Measurements from ENCODE around the gene COL5A3.

Gene COL5A3

DNA sequence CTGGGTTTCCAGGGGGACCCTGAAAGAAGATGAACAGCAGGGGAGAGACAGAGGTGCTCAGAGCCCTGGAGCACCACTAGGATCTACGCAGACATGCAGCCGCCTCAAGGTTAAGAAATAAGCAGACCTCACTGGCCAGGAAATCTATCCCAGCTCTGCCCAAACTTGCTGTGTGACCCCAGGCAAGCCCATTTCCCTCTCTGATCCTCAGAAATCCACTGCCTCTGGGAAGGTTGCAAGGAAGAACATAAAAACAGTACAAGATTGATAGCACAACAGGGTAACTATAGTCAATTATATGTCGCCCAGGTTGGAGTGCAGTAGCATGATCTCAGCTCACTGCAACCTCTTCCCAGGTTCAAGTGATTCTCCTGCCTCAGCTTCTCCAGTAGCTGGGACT is 20.8 kb downstream of the COL5A3 start:
- Histone ChIP-seq H2AFZ (ENCODE audit: low read depth, low read length, severe bottlenecking) (no peak overlapping the region), H3F3A (ENCODE audit: insufficient read depth) (no peaks in the 10 kb centered on the region), H3K27ac (ENCODE audit: low read depth, low read length) (no peak overlapping the region), H3K9ac (ENCODE audit: low read length) (no peak overlapping the region), H3K9me3 (ENCODE audit: insufficient read depth, low read length) (no peaks in the 10 kb centered on the region), H3K4me2 (ENCODE audit: low read depth, low read length, poor library complexity, severe bottlenecking) (no peak overlapping the region), H3K79me2 (ENCODE audit: insufficient read depth, low read length) (no peaks in the 10 kb centered on the region), H3K4me3 (ENCODE audit: insufficient read depth, low read length, poor library complexity, severe bottlenecking) (no peak overlapping the region), H3K36me3 (ENCODE audit: low read length) (no peaks in the 10 kb centered on the region), H3K9me2 (replicated peaks; ENCODE audit: insufficient read depth, low read length) (no peaks in the 10 kb centered on the region), H3K27me3 (ENCODE audit: low read length) (no peaks in the 10 kb centered on the region), H4K20me1 (ENCODE audit: low read depth, low read length) (no peaks in the 10 kb centered on the region)
- TF ChIP-seq EZH2phosphoT487 (conservative IDR thresholded peaks at IDR 0.05; ENCODE audit: low read length): no peak
- TF ChIP-seq, protein P1, sequence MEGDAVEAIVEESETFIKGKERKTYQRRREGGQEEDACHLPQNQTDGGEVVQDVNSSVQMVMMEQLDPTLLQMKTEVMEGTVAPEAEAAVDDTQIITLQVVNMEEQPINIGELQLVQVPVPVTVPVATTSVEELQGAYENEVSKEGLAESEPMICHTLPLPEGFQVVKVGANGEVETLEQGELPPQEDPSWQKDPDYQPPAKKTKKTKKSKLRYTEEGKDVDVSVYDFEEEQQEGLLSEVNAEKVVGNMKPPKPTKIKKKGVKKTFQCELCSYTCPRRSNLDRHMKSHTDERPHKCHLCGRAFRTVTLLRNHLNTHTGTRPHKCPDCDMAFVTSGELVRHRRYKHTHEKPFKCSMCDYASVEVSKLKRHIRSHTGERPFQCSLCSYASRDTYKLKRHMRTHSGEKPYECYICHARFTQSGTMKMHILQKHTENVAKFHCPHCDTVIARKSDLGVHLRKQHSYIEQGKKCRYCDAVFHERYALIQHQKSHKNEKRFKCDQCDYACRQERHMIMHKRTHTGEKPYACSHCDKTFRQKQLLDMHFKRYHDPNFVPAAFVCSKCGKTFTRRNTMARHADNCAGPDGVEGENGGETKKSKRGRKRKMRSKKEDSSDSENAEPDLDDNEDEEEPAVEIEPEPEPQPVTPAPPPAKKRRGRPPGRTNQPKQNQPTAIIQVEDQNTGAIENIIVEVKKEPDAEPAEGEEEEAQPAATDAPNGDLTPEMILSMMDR (IDR thresholded peaks at IDR 0.05; ENCODE audit: insufficient read depth, low read length, poor library complexity, severe bottlenecking): no peak

DNA sequence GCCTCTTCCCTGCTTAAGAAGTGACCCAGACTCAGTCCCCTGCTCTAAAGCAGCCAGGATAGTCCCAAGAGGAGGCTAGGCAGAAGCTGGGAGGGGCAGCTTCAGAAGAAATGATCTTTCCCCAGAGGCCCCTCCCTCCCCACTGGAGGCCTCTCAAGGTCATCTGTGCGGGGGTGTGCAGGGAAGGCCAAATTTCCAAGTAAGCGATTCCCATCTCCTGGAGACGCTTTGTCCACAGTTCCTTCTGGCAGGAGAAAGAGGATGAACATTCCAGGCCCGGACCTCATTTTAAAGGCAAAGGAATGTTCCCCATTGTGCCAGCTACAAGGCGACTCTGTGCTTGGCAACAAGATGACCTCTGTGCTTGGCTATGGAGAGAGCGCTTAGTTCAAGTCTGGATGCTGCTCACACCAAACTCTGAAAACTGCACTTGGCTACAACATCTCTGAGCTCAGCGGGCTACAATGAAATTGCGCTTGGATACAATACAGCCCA is 23.5 kb downstream of the COL5A3 start:
- no peaks in the 10 kb centered on the region for H3K79me2 ChIP-seq (ENCODE audit: insufficient read depth, low read length)
- H3K27me3 ChIP-seq (ENCODE audit: low read length): no peaks in the 10 kb centered on the region
- H3K9ac ChIP-seq (ENCODE audit: low read length): no peak overlapping the region
- H2AFZ ChIP-seq (ENCODE audit: low read depth, low read length, severe bottlenecking): no peak overlapping the region
- no peaks in the 10 kb centered on the region for H3K9me3 ChIP-seq (ENCODE audit: insufficient read depth, low read length)
- H3K36me3 ChIP-seq (ENCODE audit: low read length): no peaks in the 10 kb centered on the region
- H3K27ac ChIP-seq (ENCODE audit: low read depth, low read length): no peak overlapping the region
- TF ChIP-seq, protein P1 (IDR thresholded peaks at IDR 0.05; ENCODE audit: insufficient read depth, low read length, poor library complexity, severe bottlenecking): no peak
- no peak for TF ChIP-seq EZH2phosphoT487 (conservative IDR thresholded peaks at IDR 0.05; ENCODE audit: low read length)
- H4K20me1 ChIP-seq (ENCODE audit: low read depth, low read length): no peaks in the 10 kb centered on the region
- no peaks in the 10 kb centered on the region for H3K9me2 ChIP-seq (replicated peaks; ENCODE audit: insufficient read depth, low read length)
- H3K4me2 ChIP-seq (ENCODE audit: low read depth, low read length, poor library complexity, severe bottlenecking): no peak overlapping the region
- H3K4me3 ChIP-seq (ENCODE audit: insufficient read depth, low read length, poor library complexity, severe bottlenecking): no peak overlapping the region
- H3F3A ChIP-seq (ENCODE audit: insufficient read depth): no peaks in the 10 kb centered on the region

DNA sequence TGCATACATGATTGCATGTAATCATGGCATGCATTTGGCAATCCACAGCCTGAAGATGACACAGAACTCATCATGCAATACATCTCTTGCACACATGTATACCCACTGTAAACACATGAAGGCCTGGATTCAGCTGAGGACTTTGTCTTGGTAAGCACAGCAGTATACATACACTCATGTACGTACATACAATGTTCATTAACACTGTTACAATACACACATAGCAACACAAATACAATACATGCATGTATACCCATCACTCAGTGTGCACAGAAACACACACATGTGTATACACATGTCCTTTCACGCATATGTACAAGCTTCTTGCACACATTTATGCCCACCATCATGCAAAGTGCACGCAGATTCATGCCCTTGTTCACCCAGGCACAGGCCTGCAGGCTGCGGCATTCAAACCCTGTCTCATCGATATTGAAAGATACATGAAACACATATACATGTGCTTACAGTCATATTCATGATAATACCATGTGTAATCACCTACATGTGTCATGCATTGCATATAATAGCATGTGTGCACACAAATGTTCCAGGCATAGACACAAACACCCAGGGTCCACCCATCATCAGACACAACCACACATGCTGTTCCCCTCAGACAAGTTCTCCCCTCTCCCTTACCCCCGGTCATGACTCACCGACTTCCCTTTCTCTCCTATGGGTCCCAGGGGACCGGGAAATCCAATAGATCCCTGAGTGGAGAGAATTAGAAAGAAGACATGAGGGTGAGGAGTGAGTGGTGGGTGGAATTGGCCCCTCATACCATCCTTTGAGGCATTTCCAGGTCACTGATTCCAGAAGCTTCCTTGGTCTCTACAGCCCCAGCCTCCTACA is 28.7 kb downstream of the COL5A3 start:
- Histone ChIP-seq H4K20me1 (ENCODE audit: low read depth, low read length) (no peaks in the 10 kb centered on the region), H3K27me3 (ENCODE audit: low read length) (no peaks in the 10 kb centered on the region), H3K4me2 (ENCODE audit: low read depth, low read length, poor library complexity, severe bottlenecking) (no peak overlapping the region), H3K79me2 (ENCODE audit: insufficient read depth, low read length) (no peaks in the 10 kb centered on the region), H2AFZ (ENCODE audit: low read depth, low read length, severe bottlenecking) (no peak overlapping the region), H3F3A (ENCODE audit: insufficient read depth) (no peaks in the 10 kb centered on the region), H3K9me3 (ENCODE audit: insufficient read depth, low read length) (no peaks in the 10 kb centered on the region), H3K9me2 (replicated peaks; ENCODE audit: insufficient read depth, low read length) (no peaks in the 10 kb centered on the region), H3K9ac (ENCODE audit: low read length) (no peak overlapping the region), H3K27ac (ENCODE audit: low read depth, low read length) (no peak overlapping the region), H3K4me3 (ENCODE audit: insufficient read depth, low read length, poor library complexity, severe bottlenecking) (no peak overlapping the region), H3K36me3 (ENCODE audit: low read length) (no peaks in the 10 kb centered on the region)
- TF ChIP-seq EZH2phosphoT487 (conservative IDR thresholded peaks at IDR 0.05; ENCODE audit: low read length): no peak
- TF ChIP-seq, protein P1 (IDR thresholded peaks at IDR 0.05; ENCODE audit: insufficient read depth, low read length, poor library complexity, severe bottlenecking): no peak

Measured in SU-DHL-6 (cell line).